ENCODE data around the gene MYCBPAP. TPM values are rescaled to one million over a fixed set of nuclear protein-coding genes. Genes with fewer than 3 reads are reported as not detected.

Gene MYCBPAP
- total RNA-seq, 3 donors from 2014 or later, result 0.26 to 0.49 (median 0.30) TPM

GRCh38 chr17:50562242-50563091, 54.2 kb downstream of the MYCBPAP start:
- Mint-ChIP-seq H3K9me3 (no peaks in the 10 kb centered on the region), H3K27me3 (ENCODE audit: low read depth) (peaks cover 66% of the 10 kb centered on the region), H3K36me3 (ENCODE audit: insufficient read depth) (no peaks in the 10 kb centered on the region), H3K4me3 (peak overlapping the region; percentile 41), H3K4me1 (ENCODE audit: low read depth) (peaks cover 28% of the 10 kb centered on the region)
- ATAC-seq (no peak), DNase-seq (no peak)

- no peak for ATAC-seq
- peaks cover 68% of the 10 kb centered on the region for H3K27me3 Mint-ChIP-seq (ENCODE audit: low read depth)
Measured at GRCh38 chr17:50563092-50563511, 54.9 kb downstream of the MYCBPAP start.

GRCh38 chr17:50564916-50565315, 56.7 kb downstream of the MYCBPAP start:
- Mint-ChIP-seq H3K4me3 (no peak overlapping the region), H3K9me3 (no peaks in the 10 kb centered on the region), H3K27me3 (ENCODE audit: low read depth) (peaks cover 51% of the 10 kb centered on the region), H3K4me1 (ENCODE audit: low read depth) (peaks cover 15% of the 10 kb centered on the region), H3K36me3 (ENCODE audit: insufficient read depth) (no peaks in the 10 kb centered on the region)
- ATAC-seq, result no peak
- DNase-seq, result no peak

More at GRCh38 chr17:50563092-50563511, 54.9 kb downstream of the MYCBPAP start:
- Mint-ChIP-seq H3K36me3 (ENCODE audit: insufficient read depth) (no peaks in the 10 kb centered on the region), H3K4me3 (no peak overlapping the region), H3K4me1 (ENCODE audit: low read depth) (peaks cover 28% of the 10 kb centered on the region), H3K9me3 (no peaks in the 10 kb centered on the region)
- DNase-seq, result no peak

- H3K4me3 Mint-ChIP-seq, result peak overlapping the region; percentile 42
- no peak for ATAC-seq
- peaks cover 48% of the 10 kb centered on the region for H3K27me3 Mint-ChIP-seq (ENCODE audit: low read depth)
- DNase-seq, result no peak
- peaks cover 12% of the 10 kb centered on the region for H3K4me1 Mint-ChIP-seq (ENCODE audit: low read depth)
- H3K9me3 Mint-ChIP-seq, result no peaks in the 10 kb centered on the region
- H3K36me3 Mint-ChIP-seq (ENCODE audit: insufficient read depth), result no peaks in the 10 kb centered on the region
Measured at GRCh38 chr17:50565402-50566350, 57.4 kb downstream of the MYCBPAP start.

GRCh38 chr17:50566886-50567285, 58.6 kb downstream of the MYCBPAP start:
- no peak overlapping the region for H3K4me3 Mint-ChIP-seq
- H3K36me3 Mint-ChIP-seq (ENCODE audit: insufficient read depth), result no peaks in the 10 kb centered on the region
- ATAC-seq (no peak), DNase-seq (no peak)
- H3K9me3 Mint-ChIP-seq, result no peaks in the 10 kb centered on the region
- H3K27me3 Mint-ChIP-seq (ENCODE audit: low read depth), result peaks cover 50% of the 10 kb centered on the region
- H3K4me1 Mint-ChIP-seq (ENCODE audit: low read depth), result peaks cover 12% of the 10 kb centered on the region

- H3K4me3 Mint-ChIP-seq, result no peak overlapping the region
- peaks cover 42% of the 10 kb centered on the region for H3K27me3 Mint-ChIP-seq (ENCODE audit: low read depth)
- no peak for DNase-seq
- no peaks in the 10 kb centered on the region for H3K36me3 Mint-ChIP-seq (ENCODE audit: insufficient read depth)
- peaks cover 7% of the 10 kb centered on the region for H3K4me1 Mint-ChIP-seq (ENCODE audit: low read depth)
- ATAC-seq, result no peak
- H3K9me3 Mint-ChIP-seq, result no peaks in the 10 kb centered on the region
Measured at GRCh38 chr17:50568659-50569058, 60.4 kb downstream of the MYCBPAP start.

GRCh38 chr17:50569592-50569991, 61.4 kb downstream of the MYCBPAP start:
- H3K9me3 Mint-ChIP-seq, result no peaks in the 10 kb centered on the region
- H3K4me3 Mint-ChIP-seq, result no peak overlapping the region
- ATAC-seq (no peak), DNase-seq (no peak)
- peaks cover 36% of the 10 kb centered on the region for H3K27me3 Mint-ChIP-seq (ENCODE audit: low read depth)
- peaks cover 7% of the 10 kb centered on the region for H3K4me1 Mint-ChIP-seq (ENCODE audit: low read depth)
- H3K36me3 Mint-ChIP-seq (ENCODE audit: insufficient read depth), result no peaks in the 10 kb centered on the region

- no peak for DNase-seq
- peaks cover 33% of the 10 kb centered on the region for H3K27me3 Mint-ChIP-seq (ENCODE audit: low read depth)
- H3K36me3 Mint-ChIP-seq (ENCODE audit: insufficient read depth), result no peaks in the 10 kb centered on the region
- no peak for ATAC-seq
- H3K9me3 Mint-ChIP-seq, result no peaks in the 10 kb centered on the region
- peaks cover 5% of the 10 kb centered on the region for H3K4me1 Mint-ChIP-seq (ENCODE audit: low read depth)
- no peak overlapping the region for H3K4me3 Mint-ChIP-seq
Measured at GRCh38 chr17:50570032-50570431, 61.8 kb downstream of the MYCBPAP start.

- Mint-ChIP-seq H3K4me3 (no peak overlapping the region), H3K9me3 (no peaks in the 10 kb centered on the region), H3K27me3 (ENCODE audit: low read depth) (peaks cover 29% of the 10 kb centered on the region), H3K36me3 (ENCODE audit: insufficient read depth) (no peaks in the 10 kb centered on the region), H3K4me1 (ENCODE audit: low read depth) (peaks cover 4% of the 10 kb centered on the region)
- DNase-seq (no peak), ATAC-seq (no peak)
Measured at GRCh38 chr17:50570528-50570927, 62.3 kb downstream of the MYCBPAP start.

GRCh38 chr17:50571681-50572080, 63.4 kb downstream of the MYCBPAP start:
- no peak for ATAC-seq
- Mint-ChIP-seq H3K4me1 (ENCODE audit: low read depth) (no peaks in the 10 kb centered on the region), H3K4me3 (no peak overlapping the region), H3K9me3 (no peaks in the 10 kb centered on the region), H3K36me3 (ENCODE audit: insufficient read depth) (no peaks in the 10 kb centered on the region), H3K27me3 (ENCODE audit: low read depth) (peaks cover 18% of the 10 kb centered on the region)
- DNase-seq, result no peak

GRCh38 chr17:50572541-50572940, 64.3 kb downstream of the MYCBPAP start:
- Mint-ChIP-seq H3K4me3 (no peak overlapping the region), H3K36me3 (ENCODE audit: insufficient read depth) (no peaks in the 10 kb centered on the region), H3K4me1 (ENCODE audit: low read depth) (no peaks in the 10 kb centered on the region), H3K9me3 (no peaks in the 10 kb centered on the region), H3K27me3 (ENCODE audit: low read depth) (peaks cover 14% of the 10 kb centered on the region)
- no peak for DNase-seq
- no peak for ATAC-seq

GRCh38 chr17:50573866-50574611, 65.8 kb downstream of the MYCBPAP start:
- Mint-ChIP-seq H3K9me3 (no peaks in the 10 kb centered on the region), H3K36me3 (ENCODE audit: insufficient read depth) (no peaks in the 10 kb centered on the region), H3K4me3 (no peak overlapping the region), H3K27me3 (ENCODE audit: low read depth) (peaks cover 14% of the 10 kb centered on the region), H3K4me1 (ENCODE audit: low read depth) (no peaks in the 10 kb centered on the region)
- DNase-seq (no peak), ATAC-seq (no peak)

GRCh38 chr17:50575581-50576210, 67.5 kb downstream of the MYCBPAP start:
- DNase-seq (no peak), ATAC-seq (no peak)
- H3K4me3 Mint-ChIP-seq, result no peak overlapping the region
- H3K27me3 Mint-ChIP-seq (ENCODE audit: low read depth), result peaks cover 13% of the 10 kb centered on the region
- H3K4me1 Mint-ChIP-seq (ENCODE audit: low read depth), result no peaks in the 10 kb centered on the region
- no peaks in the 10 kb centered on the region for H3K36me3 Mint-ChIP-seq (ENCODE audit: insufficient read depth)
- no peaks in the 10 kb centered on the region for H3K9me3 Mint-ChIP-seq
